Panc1 (cell line): ENCODE measurements around the gene WDR86.

Source experiments
- CTCF ChIP-seq: fragments of 450-650 bp; IDR thresholded peaks from 2 replicates; pipeline ENCODE4 v1.5.1; 2017; ENCODE audit warnings: mild to moderate bottlenecking
- POLR2AphosphoS5 ChIP-seq: IDR thresholded peaks from 2 replicates; pipeline ENCODE4 v1.6.1; 2012; ENCODE audit warnings: mild to moderate bottlenecking, low read depth, low read length, moderate library complexity
- SIN3A ChIP-seq: IDR thresholded peaks from 2 replicates; pipeline ENCODE4 v1.6.1; 2012; ENCODE audit warnings: low read depth, mild to moderate bottlenecking, low read length, moderate library complexity, borderline replicate concordance; ENCODE audit not compliant: insufficient read depth

- TF ChIP-seq CTCF: no peak
- no peak for TF ChIP-seq SIN3A
- TF ChIP-seq POLR2AphosphoS5: no peak
Observed at GRCh38 chr7:151336027-151336708, 73.7 kb downstream of the WDR86 start.
